Measurements from ENCODE around the gene FBXO15.

Gene FBXO15

GRCh38 chr18:74082742-74083556 lies 64.7 kb downstream of the FBXO15 start:
- TF ChIP-seq CTCF (IDR thresholded peaks at IDR 0.05; ENCODE audit: low read depth, low read length, missing control alignments), result no peak
- H3K4me3 ChIP-seq (ENCODE audit: low read depth, low read length), result no peak overlapping the region
- no peak for DNase-seq (ENCODE audit: low read depth)

- no peak overlapping the region for H3K4me3 ChIP-seq (ENCODE audit: low read depth, low read length)
- no peak for DNase-seq (ENCODE audit: low read depth)
- TF ChIP-seq CTCF (IDR thresholded peaks at IDR 0.05; ENCODE audit: low read depth, low read length, missing control alignments), result peak; percentile 52
Observed at GRCh38 chr18:74081966-74082741, 65.5 kb downstream of the FBXO15 start.

GRCh38 chr18:74078257-74078656 lies 69.4 kb downstream of the FBXO15 start:
- H3K4me3 ChIP-seq (ENCODE audit: low read depth, low read length), result no peak overlapping the region
- TF ChIP-seq CTCF (IDR thresholded peaks at IDR 0.05; ENCODE audit: low read depth, low read length, missing control alignments), result no peak
- DNase-seq (ENCODE audit: low read depth), result no peak

GRCh38 chr18:74074668-74075564 lies 72.7 kb downstream of the FBXO15 start:
- no peak for TF ChIP-seq CTCF (IDR thresholded peaks at IDR 0.05; ENCODE audit: low read depth, low read length, missing control alignments)
- no peak for DNase-seq (ENCODE audit: low read depth)
- H3K4me3 ChIP-seq (ENCODE audit: low read depth, low read length), result no peak overlapping the region

GRCh38 chr18:74073957-74074667 lies 73.5 kb downstream of the FBXO15 start:
- no peak overlapping the region for H3K4me3 ChIP-seq (ENCODE audit: low read depth, low read length)
- no peak for DNase-seq (ENCODE audit: low read depth)
- TF ChIP-seq CTCF (IDR thresholded peaks at IDR 0.05; ENCODE audit: low read depth, low read length, missing control alignments), result no peak
